SK-N-SH (cell line): Measurements from ENCODE around the gene LLGL1. TPM values are rescaled to one million over a fixed set of nuclear protein-coding genes. Genes with fewer than 3 reads are reported as not detected.

Source experiments
- CTCF ChIA-PET: fragments of 300-600, 350-600 bp; formaldehyde crosslinking; extraction: SDS; loops from one replicate; lab custom pipeline; 2021; lab: Yijun Ruan, JAX
- POLR2A ChIA-PET: fragments of 350-600 bp; sonication (Branson Sonifier 250); formaldehyde crosslinking; extraction: SDS; loops from one replicate; lab custom pipeline; 2020; ENCODE audit warnings: antibody characterized with exemption, inconsistent platforms; lab: Yijun Ruan, JAX
- DNase-seq: peaks from one replicate; pipeline ENCODE4 v3.0.0; 2012
- H2AFZ ChIP-seq: fragments of 200-600 bp; sonication (generic); 2 replicates; pipeline ENCODE4 v1.8.1; 2016; ENCODE audit warnings: antibody characterized with exemption, mild to moderate bottlenecking, low read depth
- H3F3A ChIP-seq: fragments of 200-600 bp; sonication (generic); replicated peaks from 2 replicates; pipeline ENCODE3; 2016; ENCODE audit warnings: antibody characterized with exemption, mild to moderate bottlenecking; ENCODE audit not compliant: insufficient read depth
- H3K27ac ChIP-seq, 2 experiments: fragments of 200-500 bp in 1 of 2; fragments of 200-600 bp in 1 of 2; sonication (Bioruptor generic) in 1 of 2; sonication (generic), shearing (Covaris generic) in 1 of 2; 2 replicates each; pipeline versions ENCODE4 v1.5.1 to v1.6.1; 2014 to 2016; ENCODE audit warnings: low read depth in 2 of 2, inconsistent platforms in 1 of 2, low read length in 1 of 2, mild to moderate bottlenecking in 1 of 2, mixed read lengths in 1 of 2
- H3K27me3 ChIP-seq: fragments of 200-600 bp; sonication (generic), shearing (Covaris generic); 2 replicates; pipeline ENCODE4 v1.6.1; 2016; ENCODE audit warnings: mixed run types; ENCODE audit not compliant: insufficient read depth
- H3K36me3 ChIP-seq, 2 experiments: fragments of 200-500 bp in 1 of 2; fragments of 200-600 bp in 1 of 2; sonication (Bioruptor generic) in 1 of 2; sonication (generic) in 1 of 2; replicated peaks in 1 of 2; 2 replicates each; pipeline versions ENCODE3 to v1.5.1; 2014 to 2016; ENCODE audit warnings: low read length in 1 of 2, mild to moderate bottlenecking in 1 of 2; ENCODE audit not compliant: insufficient read depth in 2 of 2, control insufficient read depth in 1 of 2
- H3K4me1 ChIP-seq, 2 experiments: fragments of 200-500 bp in 1 of 2; fragments of 200-600 bp in 1 of 2; sonication (Bioruptor generic) in 1 of 2; sonication (generic), shearing (Covaris generic) in 1 of 2; 2 replicates each; pipeline versions ENCODE4 v1.5.1 to v1.6.1; 2014 to 2016; ENCODE audit warnings: low read depth in 1 of 2, low read length in 1 of 2, mixed run types in 1 of 2; ENCODE audit not compliant: insufficient read depth in 2 of 2, control insufficient read depth in 1 of 2
- H3K4me2 ChIP-seq: fragments of 200-600 bp; sonication (generic), shearing (Covaris generic); 2 replicates; pipeline ENCODE4 v1.6.1; 2017; ENCODE audit warnings: mixed run types
- H3K4me3 ChIP-seq, 2 experiments: fragments of 200-500 bp in 1 of 2; fragments of 200-600 bp in 1 of 2; sonication (Bioruptor generic) in 1 of 2; sonication (generic), shearing (Covaris generic) in 1 of 2; 2 replicates each; pipeline versions ENCODE4 v1.5.1 to v1.8.1; 2014 to 2016; ENCODE audit warnings: low read depth in 2 of 2, inconsistent platforms in 1 of 2, low read length in 1 of 2, mild to moderate bottlenecking in 1 of 2, mixed read lengths in 1 of 2, moderate library complexity in 1 of 2
- H3K79me2 ChIP-seq: fragments of 200-600 bp; sonication (generic); 2 replicates; pipeline ENCODE4 v1.8.1; 2017; ENCODE audit warnings: mild to moderate bottlenecking; ENCODE audit not compliant: insufficient read depth
- H3K9ac ChIP-seq: fragments of 200-600 bp; sonication (generic); 2 replicates; pipeline ENCODE4 v1.6.1; 2017; ENCODE audit warnings: mixed run types
- H3K9me2 ChIP-seq: fragments of 200-600 bp; sonication (generic); 2 replicates; pipeline ENCODE4 v1.6.1; 2017; ENCODE audit warnings: mixed run types
- H3K9me3 ChIP-seq: fragments of 200-600 bp; sonication (generic); 2 replicates; pipeline ENCODE4 v1.6.1; 2017; ENCODE audit warnings: mixed run types, mild to moderate bottlenecking, moderate library complexity
- H4K20me1 ChIP-seq: fragments of 200-600 bp; sonication (generic); 2 replicates; pipeline ENCODE4 v1.6.1; 2017; ENCODE audit warnings: mild to moderate bottlenecking, mixed run types; ENCODE audit not compliant: insufficient read depth
- EP300 ChIP-seq, 2 experiments: IDR thresholded peaks; 2 replicates each; pipeline versions ENCODE4 v1.4.0 to v1.6.1; 2012; ENCODE audit warnings: borderline replicate concordance in 1 of 2, low read depth in 1 of 2, low read length in 1 of 2
- FOXJ3 ChIP-seq: sonication (generic); formaldehyde crosslinking; IDR thresholded peaks from 2 replicates; pipeline ENCODE4 v1.5.1; 2020; ENCODE audit warnings: mild to moderate bottlenecking, missing genetic modification reagents
- GATA2 ChIP-seq: sonication (generic); formaldehyde crosslinking; IDR thresholded peaks from 2 replicates; pipeline ENCODE4 v1.5.0; 2020; ENCODE audit warnings: mild to moderate bottlenecking, missing genetic modification reagents
- MEF2A ChIP-seq: IDR thresholded peaks from 2 replicates; pipeline ENCODE4 v1.4.0; 2012; ENCODE audit warnings: low read depth, borderline replicate concordance
- MXI1 ChIP-seq: IDR thresholded peaks from 2 replicates; pipeline ENCODE4 v1.6.1; 2012; ENCODE audit warnings: mild to moderate bottlenecking, low read depth, low read length, improper control_type of control experiment
- RFX5 ChIP-seq: IDR thresholded peaks from 2 replicates; pipeline ENCODE4 v1.6.1; 2012; ENCODE audit warnings: mild to moderate bottlenecking, improper control_type of control experiment, low read length
- RXRA ChIP-seq: IDR thresholded peaks from 2 replicates; pipeline ENCODE4 v1.4.0; 2012; ENCODE audit warnings: low read depth, mild to moderate bottlenecking, borderline replicate concordance
- TCF12 ChIP-seq: IDR thresholded peaks from 2 replicates; pipeline ENCODE4 v1.4.0; 2012
- YY1 ChIP-seq: IDR thresholded peaks from 2 replicates; pipeline ENCODE4 v1.4.0; 2012; ENCODE audit warnings: low read depth, mild to moderate bottlenecking
- WGBS: methylation state at CpG from one replicate; pipeline ENCODE4 v1.1.6; 2017; ENCODE audit warnings: low lambda C conversion rate; 5-methylcytosine and 5-hydroxymethylcytosine counted together
- polyA plus RNA-seq, 3 experiments: library from polyadenylated mRNA; depleted of rRNA; stranded (reverse); fragments of >200 nt; gene quantifications; 2 replicates each; pipeline ENCODE4 v1.2.3, GENCODE V29; 2012
- TF ChIP-seq, protein P1 (sequence below): fragments of 200-600 bp; sonication (generic); IDR thresholded peaks from 2 replicates; pipeline ENCODE4 v1.6.1; 2017; ENCODE audit warnings: antibody characterized with exemption, mild to moderate bottlenecking, moderate library complexity
- TF ChIP-seq, protein P2 (sequence below): IDR thresholded peaks from 2 replicates; pipeline ENCODE4 v1.6.1; 2012; ENCODE audit warnings: mild to moderate bottlenecking, low read depth, low read length, moderate library complexity
- TF ChIP-seq, protein P3 (sequence below): IDR thresholded peaks from 2 replicates; pipeline ENCODE4 v1.4.0; 2012; ENCODE audit warnings: low read depth

Gene LLGL1
- polyA plus RNA-seq, 1 of the 3 experiments (the other 2 are of a cell fraction): 31.4 TPM

DNA sequence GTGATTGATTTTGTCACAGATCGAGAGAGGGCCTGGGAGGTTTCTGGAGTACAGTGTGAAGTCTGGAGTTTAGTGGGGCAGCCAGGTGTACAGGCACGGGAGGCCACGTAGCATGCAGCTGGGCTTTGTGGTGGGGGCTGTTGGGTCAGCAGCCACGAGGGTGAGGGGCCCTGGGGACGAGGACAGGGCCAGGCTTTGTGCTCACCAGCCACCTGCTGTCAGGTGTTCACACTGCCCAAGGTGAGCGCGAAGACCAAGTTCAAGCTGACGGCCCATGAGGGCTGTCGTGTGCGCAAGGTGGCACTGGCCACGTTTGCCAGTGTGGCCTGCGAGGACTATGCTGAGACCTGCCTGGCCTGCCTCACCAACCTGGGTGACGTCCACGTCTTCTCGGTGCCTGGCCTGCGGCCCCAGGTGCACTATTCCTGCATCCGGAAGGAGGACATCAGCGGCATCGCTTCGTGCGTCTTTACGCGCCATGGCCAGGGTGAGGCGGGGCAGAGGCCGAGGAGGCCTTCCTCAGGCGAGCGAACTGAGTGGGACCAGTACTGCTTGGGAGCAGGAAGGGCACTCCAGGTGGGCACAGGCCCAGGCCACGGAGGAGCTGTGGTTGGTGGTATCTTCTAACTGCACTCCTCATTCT is 15.9 kb downstream of the LLGL1 start:
- Histone ChIP-seq H3K4me3 (no peak overlapping the region), H3K9ac (no peak overlapping the region), H3K9me3 (no peaks in the 10 kb centered on the region), H3K27ac (no peak overlapping the region), H2AFZ (no peak overlapping the region), H3K4me2 (no peak overlapping the region), H3K4me1 (no peaks in the 10 kb centered on the region), H3F3A (no peaks in the 10 kb centered on the region), H3K79me2 (no peaks in the 10 kb centered on the region), H4K20me1 (no peaks in the 10 kb centered on the region), H3K9me2 (no peaks in the 10 kb centered on the region), H3K27me3 (no peaks in the 10 kb centered on the region), H3K36me3 (peaks cover 12 to 48% of the 10 kb centered on the region in 2 experiments)
- TF ChIP-seq TCF12 (no peak), MXI1 (no peak), EP300 (IDR thresholded peaks at IDR 0.05; ENCODE audit: borderline replicate concordance in 1 of 2, low read depth in 1 of 2, low read length in 1 of 2) (no peak), RXRA (no peak), RFX5 (no peak), FOXJ3 (no peak)
- TF ChIP-seq, protein P1, sequence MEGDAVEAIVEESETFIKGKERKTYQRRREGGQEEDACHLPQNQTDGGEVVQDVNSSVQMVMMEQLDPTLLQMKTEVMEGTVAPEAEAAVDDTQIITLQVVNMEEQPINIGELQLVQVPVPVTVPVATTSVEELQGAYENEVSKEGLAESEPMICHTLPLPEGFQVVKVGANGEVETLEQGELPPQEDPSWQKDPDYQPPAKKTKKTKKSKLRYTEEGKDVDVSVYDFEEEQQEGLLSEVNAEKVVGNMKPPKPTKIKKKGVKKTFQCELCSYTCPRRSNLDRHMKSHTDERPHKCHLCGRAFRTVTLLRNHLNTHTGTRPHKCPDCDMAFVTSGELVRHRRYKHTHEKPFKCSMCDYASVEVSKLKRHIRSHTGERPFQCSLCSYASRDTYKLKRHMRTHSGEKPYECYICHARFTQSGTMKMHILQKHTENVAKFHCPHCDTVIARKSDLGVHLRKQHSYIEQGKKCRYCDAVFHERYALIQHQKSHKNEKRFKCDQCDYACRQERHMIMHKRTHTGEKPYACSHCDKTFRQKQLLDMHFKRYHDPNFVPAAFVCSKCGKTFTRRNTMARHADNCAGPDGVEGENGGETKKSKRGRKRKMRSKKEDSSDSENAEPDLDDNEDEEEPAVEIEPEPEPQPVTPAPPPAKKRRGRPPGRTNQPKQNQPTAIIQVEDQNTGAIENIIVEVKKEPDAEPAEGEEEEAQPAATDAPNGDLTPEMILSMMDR: no peak
- TF ChIP-seq, protein P2, sequence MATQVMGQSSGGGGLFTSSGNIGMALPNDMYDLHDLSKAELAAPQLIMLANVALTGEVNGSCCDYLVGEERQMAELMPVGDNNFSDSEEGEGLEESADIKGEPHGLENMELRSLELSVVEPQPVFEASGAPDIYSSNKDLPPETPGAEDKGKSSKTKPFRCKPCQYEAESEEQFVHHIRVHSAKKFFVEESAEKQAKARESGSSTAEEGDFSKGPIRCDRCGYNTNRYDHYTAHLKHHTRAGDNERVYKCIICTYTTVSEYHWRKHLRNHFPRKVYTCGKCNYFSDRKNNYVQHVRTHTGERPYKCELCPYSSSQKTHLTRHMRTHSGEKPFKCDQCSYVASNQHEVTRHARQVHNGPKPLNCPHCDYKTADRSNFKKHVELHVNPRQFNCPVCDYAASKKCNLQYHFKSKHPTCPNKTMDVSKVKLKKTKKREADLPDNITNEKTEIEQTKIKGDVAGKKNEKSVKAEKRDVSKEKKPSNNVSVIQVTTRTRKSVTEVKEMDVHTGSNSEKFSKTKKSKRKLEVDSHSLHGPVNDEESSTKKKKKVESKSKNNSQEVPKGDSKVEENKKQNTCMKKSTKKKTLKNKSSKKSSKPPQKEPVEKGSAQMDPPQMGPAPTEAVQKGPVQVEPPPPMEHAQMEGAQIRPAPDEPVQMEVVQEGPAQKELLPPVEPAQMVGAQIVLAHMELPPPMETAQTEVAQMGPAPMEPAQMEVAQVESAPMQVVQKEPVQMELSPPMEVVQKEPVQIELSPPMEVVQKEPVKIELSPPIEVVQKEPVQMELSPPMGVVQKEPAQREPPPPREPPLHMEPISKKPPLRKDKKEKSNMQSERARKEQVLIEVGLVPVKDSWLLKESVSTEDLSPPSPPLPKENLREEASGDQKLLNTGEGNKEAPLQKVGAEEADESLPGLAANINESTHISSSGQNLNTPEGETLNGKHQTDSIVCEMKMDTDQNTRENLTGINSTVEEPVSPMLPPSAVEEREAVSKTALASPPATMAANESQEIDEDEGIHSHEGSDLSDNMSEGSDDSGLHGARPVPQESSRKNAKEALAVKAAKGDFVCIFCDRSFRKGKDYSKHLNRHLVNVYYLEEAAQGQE: no peak
- TF ChIP-seq, protein P3, sequence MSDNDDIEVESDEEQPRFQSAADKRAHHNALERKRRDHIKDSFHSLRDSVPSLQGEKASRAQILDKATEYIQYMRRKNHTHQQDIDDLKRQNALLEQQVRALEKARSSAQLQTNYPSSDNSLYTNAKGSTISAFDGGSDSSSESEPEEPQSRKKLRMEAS: no peak
- CTCF ChIA-PET: interaction anchor here (0.9 kb wide), 1 partner anchor 24 kb away, joined by 5 read pairs; no protein-coding TSS in a partner anchor
- 89% methylated on average over 27 of the region's 28 CpGs for WGBS
- DNase-seq: no peak
- POLR2A ChIA-PET: no interaction called here

DNA sequence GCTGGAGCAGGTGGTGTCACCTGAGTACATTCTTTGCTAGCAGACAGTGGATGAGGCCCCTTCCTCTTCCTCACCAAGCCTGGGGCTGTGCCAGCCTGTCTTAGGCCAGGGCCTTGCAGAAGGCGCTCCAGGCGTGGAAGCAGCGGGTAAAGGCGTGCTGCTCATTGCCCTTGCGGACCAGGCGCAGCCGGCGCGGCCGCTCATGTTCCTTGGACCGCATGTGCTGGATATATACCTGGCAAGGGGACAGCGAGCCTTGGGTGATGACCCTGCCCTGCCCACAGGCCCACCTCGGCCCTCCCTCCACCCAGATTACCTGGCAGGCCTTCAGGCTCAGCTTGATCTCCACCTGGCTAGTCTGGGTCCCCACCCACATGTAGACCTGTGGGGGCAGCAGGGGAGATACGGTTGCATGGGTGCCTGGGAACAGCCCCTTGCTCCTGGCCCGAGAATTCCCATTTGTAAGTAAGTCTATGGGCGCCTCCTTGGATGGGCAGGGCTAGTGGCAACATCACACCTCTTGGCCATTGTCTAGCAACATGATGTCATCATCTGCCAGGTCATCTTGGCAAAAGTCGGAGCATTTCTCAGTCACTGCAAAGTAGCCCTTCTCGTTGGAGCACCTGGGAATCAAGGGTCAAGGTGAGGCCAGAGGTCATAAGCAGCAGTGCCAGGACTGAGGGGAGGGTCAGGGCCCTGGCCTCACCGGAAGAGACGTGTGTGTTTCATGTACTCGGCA is 19.8 kb downstream of the LLGL1 start:
- POLR2A ChIA-PET: no interaction called here
- H3K9me3 ChIP-seq: no peaks in the 10 kb centered on the region
- WGBS: 83% methylated on average over 6 of the region's 21 CpGs

More for the DNA sequence above, 19.8 kb downstream of the LLGL1 start:
- Histone ChIP-seq H3K36me3 (peaks cover 19 to 65% of the 10 kb centered on the region in 2 experiments), H3K4me3 (no peak overlapping the region), H3K79me2 (no peaks in the 10 kb centered on the region), H3F3A (peaks cover 14% of the 10 kb centered on the region), H3K27ac (no peak overlapping the region; a peak in 1 of 4 replicates), H3K27me3 (no peaks in the 10 kb centered on the region), H3K4me2 (no peak overlapping the region), H3K4me1 (no peaks in the 10 kb centered on the region), H2AFZ (no peak overlapping the region), H4K20me1 (peaks cover 6% of the 10 kb centered on the region; the same call in 1 of the 2 replicates), H3K9me2 (no peaks in the 10 kb centered on the region), H3K9ac (no peak overlapping the region)
- TF ChIP-seq MEF2A: no peak
- no peak for TF ChIP-seq TCF12
- TF ChIP-seq GATA2 (CRISPR knock-in tag): no peak
- TF ChIP-seq YY1: no peak
- no peak for TF ChIP-seq EP300 (IDR thresholded peaks at IDR 0.05; ENCODE audit: borderline replicate concordance in 1 of 2, low read depth in 1 of 2, low read length in 1 of 2)
- DNase-seq: no peak
- CTCF ChIA-PET: no interaction called here
